Osteoblast (primary cell): Measurements from ENCODE around the gene ZNF385D. TPM values are rescaled to one million over a fixed set of nuclear protein-coding genes. Genes with fewer than 3 reads are reported as not detected.

Experiments used
- DNase-seq: peaks from one replicate; pipeline ENCODE4 v3.0.0; 2011; ENCODE audit warnings: low spot score, mixed read lengths; ENCODE audit not compliant: insufficient read length; ENCODE audit errors: missing footprints
- H2AFZ ChIP-seq: 2 replicates; pipeline ENCODE4 v1.6.0; 2011; ENCODE audit warnings: mild to moderate bottlenecking, low read length
- H3K27ac ChIP-seq: 2 replicates; pipeline ENCODE4 v1.5.1; 2011; ENCODE audit warnings: mild to moderate bottlenecking, low read depth, low read length, moderate library complexity
- H3K27me3 ChIP-seq: 2 replicates; pipeline ENCODE4 v1.6.0; 2012; ENCODE audit warnings: mild to moderate bottlenecking, control low read depth, inconsistent platforms, low read length, moderate library complexity; ENCODE audit not compliant: insufficient read depth
- H3K36me3 ChIP-seq: 2 replicates; pipeline ENCODE4 v1.5.1; 2011; ENCODE audit warnings: mild to moderate bottlenecking, low read length, control low read depth, moderate library complexity; ENCODE audit not compliant: insufficient read depth
- H3K4me1 ChIP-seq: 2 replicates; pipeline ENCODE4 v1.5.1; 2011; ENCODE audit warnings: mild to moderate bottlenecking, low read length, control low read depth, moderate library complexity; ENCODE audit not compliant: insufficient read depth
- H3K4me2 ChIP-seq: 2 replicates; pipeline ENCODE4 v1.6.0; 2011; ENCODE audit warnings: mild to moderate bottlenecking, low read length; ENCODE audit not compliant: insufficient read depth
- H3K4me3 ChIP-seq: fragments of 200-600 bp; sonication (generic); 3 replicates; pipeline ENCODE4 v1.5.1; 2012; ENCODE audit warnings: mild to moderate bottlenecking, low read length, inconsistent platforms; ENCODE audit not compliant: insufficient read depth
- H3K79me2 ChIP-seq: 2 replicates; pipeline ENCODE4 v1.6.0; 2012; ENCODE audit warnings: mild to moderate bottlenecking, low read length, control low read depth, inconsistent platforms; ENCODE audit not compliant: insufficient read depth
- H3K9me3 ChIP-seq: 2 replicates; pipeline ENCODE4 v1.5.1; 2011; ENCODE audit warnings: low read depth, low read length, control low read depth
- H4K20me1 ChIP-seq: 2 replicates; pipeline ENCODE4 v1.6.0; 2012; ENCODE audit warnings: mild to moderate bottlenecking, low read length, control low read depth; ENCODE audit not compliant: insufficient read depth
- total RNA-seq: library from RNA; depleted of rRNA; stranded (reverse); fragments of >200 nt; gene quantifications from 2 replicates; pipeline ENCODE4 v1.2.3, GENCODE V29; 2012
- TF ChIP-seq, protein P1 (sequence below): IDR thresholded peaks from 2 replicates; pipeline ENCODE4 v1.5.1; 2011; ENCODE audit warnings: mild to moderate bottlenecking, low read depth, low read length, moderate library complexity; ENCODE audit errors: extremely low read depth

Gene ZNF385D
- total RNA-seq, 1 donor: 2.5 TPM

DNA sequence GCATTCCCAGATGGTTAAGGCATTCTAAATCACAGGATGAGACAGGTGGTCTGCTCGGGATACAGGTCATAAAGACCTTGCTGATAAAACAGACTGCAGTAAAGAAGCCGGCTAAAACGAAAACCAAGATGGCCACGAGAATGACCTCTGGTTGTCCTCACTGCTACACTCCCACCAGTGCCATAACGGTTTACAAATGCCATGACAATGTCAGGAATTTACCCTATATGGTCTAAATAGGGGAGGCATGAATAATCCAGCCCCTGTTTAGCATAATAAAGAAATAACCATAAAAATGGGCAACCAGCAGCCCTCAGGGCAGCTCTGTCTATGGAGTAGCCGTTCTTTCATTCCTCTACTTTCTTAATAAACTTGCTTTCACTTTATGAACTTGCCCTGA is 151.1 kb downstream of the ZNF385D start:
- Histone ChIP-seq H3K79me2 (no peaks in the 10 kb centered on the region), H2AFZ (no peak overlapping the region), H3K27ac (no peak overlapping the region), H3K4me1 (no peaks in the 10 kb centered on the region), H3K36me3 (no peaks in the 10 kb centered on the region), H3K4me3 (no peak overlapping the region), H4K20me1 (no peaks in the 10 kb centered on the region), H3K9me3 (no peaks in the 10 kb centered on the region), H3K4me2 (no peak overlapping the region), H3K27me3 (no peaks in the 10 kb centered on the region)
- TF ChIP-seq, protein P1, sequence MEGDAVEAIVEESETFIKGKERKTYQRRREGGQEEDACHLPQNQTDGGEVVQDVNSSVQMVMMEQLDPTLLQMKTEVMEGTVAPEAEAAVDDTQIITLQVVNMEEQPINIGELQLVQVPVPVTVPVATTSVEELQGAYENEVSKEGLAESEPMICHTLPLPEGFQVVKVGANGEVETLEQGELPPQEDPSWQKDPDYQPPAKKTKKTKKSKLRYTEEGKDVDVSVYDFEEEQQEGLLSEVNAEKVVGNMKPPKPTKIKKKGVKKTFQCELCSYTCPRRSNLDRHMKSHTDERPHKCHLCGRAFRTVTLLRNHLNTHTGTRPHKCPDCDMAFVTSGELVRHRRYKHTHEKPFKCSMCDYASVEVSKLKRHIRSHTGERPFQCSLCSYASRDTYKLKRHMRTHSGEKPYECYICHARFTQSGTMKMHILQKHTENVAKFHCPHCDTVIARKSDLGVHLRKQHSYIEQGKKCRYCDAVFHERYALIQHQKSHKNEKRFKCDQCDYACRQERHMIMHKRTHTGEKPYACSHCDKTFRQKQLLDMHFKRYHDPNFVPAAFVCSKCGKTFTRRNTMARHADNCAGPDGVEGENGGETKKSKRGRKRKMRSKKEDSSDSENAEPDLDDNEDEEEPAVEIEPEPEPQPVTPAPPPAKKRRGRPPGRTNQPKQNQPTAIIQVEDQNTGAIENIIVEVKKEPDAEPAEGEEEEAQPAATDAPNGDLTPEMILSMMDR: no peak
- no peak for DNase-seq

DNA sequence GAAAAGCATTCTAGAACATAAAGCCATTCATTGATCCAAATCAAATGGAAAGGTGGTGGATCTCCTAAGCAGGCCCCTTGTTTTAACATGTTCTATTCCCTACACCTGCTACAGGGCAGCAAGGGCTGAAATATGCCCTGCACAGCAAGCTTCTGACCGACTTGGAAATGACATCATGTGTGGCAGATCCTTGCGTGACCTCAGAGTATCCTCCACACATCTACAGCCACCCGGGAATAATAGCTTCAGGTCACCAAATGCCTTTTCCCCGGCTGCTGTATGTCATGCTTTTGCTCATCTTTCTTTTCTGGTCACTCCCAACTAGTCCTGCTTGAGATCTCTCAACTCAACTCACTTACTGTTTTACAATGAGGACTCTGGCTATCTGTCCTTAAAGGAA is 158.2 kb downstream of the ZNF385D start:
- no peaks in the 10 kb centered on the region for H3K27me3 ChIP-seq
- no peak overlapping the region for H3K27ac ChIP-seq
- H3K4me2 ChIP-seq: no peak overlapping the region
- no peaks in the 10 kb centered on the region for H3K36me3 ChIP-seq
- H3K9me3 ChIP-seq: no peaks in the 10 kb centered on the region
- DNase-seq: no peak
- no peaks in the 10 kb centered on the region for H3K4me1 ChIP-seq
- TF ChIP-seq, protein P1: no peak
- H3K4me3 ChIP-seq: no peak overlapping the region
- no peaks in the 10 kb centered on the region for H4K20me1 ChIP-seq
- H2AFZ ChIP-seq: no peak overlapping the region
- no peaks in the 10 kb centered on the region for H3K79me2 ChIP-seq

DNA sequence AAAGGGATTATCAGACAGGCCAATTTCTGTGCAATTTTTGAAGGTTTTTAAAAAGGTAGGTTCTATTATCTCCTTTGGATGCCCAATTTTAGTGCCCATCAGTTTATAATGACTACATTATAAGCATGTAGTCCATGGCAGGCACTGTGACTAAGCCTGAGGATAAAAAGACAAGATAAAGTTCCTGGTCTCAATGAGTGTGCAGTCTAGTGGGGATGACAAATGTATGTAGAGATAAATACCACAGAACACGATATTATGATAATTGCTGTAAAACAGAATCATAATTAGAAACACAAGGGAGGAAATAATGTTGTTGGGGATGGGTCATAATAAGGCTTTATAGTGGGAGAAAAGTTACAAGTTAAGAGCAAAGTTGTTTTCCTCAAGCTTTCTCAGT is 163.1 kb downstream of the ZNF385D start:
- Histone ChIP-seq H3K4me3 (no peak overlapping the region), H3K4me2 (no peak overlapping the region), H3K36me3 (no peaks in the 10 kb centered on the region), H3K27me3 (no peaks in the 10 kb centered on the region), H3K27ac (no peak overlapping the region), H3K4me1 (no peaks in the 10 kb centered on the region), H4K20me1 (no peaks in the 10 kb centered on the region), H2AFZ (no peak overlapping the region), H3K79me2 (no peaks in the 10 kb centered on the region), H3K9me3 (no peaks in the 10 kb centered on the region)
- DNase-seq: no peak
- TF ChIP-seq, protein P1: no peak

DNA sequence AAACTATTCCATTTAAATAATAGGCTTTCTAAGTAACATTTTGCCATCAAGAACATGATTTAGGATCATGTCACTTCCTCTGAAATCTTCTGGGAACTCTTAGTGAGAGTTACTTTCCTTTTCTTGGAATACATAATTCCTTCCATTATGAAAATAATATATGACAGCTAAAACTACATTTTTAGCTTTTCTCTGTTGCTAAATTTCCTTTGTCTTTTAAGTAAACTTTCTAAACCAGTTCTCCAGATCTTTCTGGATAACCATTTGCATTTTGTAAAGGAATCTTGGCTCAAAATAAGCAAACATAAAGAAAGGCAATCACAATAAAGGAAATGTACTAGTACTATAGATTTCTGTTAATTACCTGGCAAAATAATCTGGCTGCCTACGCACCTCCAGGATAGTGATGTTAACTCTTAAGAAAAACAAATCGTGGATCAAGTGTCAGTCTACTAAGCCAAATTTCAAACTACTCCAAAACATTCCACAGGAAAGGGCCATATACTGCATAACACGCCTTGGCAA is 165.7 kb downstream of the ZNF385D start:
- Histone ChIP-seq H3K4me3 (no peak overlapping the region), H3K4me1 (no peaks in the 10 kb centered on the region), H4K20me1 (no peaks in the 10 kb centered on the region), H3K27me3 (no peaks in the 10 kb centered on the region), H3K9me3 (no peaks in the 10 kb centered on the region), H3K79me2 (no peaks in the 10 kb centered on the region), H3K36me3 (no peaks in the 10 kb centered on the region), H2AFZ (no peak overlapping the region), H3K4me2 (no peak overlapping the region), H3K27ac (no peak overlapping the region)
- TF ChIP-seq, protein P1: no peak
- DNase-seq: no peak
